SH-SY5Y (cell line): ENCODE results near the gene SFR1.

Experiments
- GATA2 ChIP-seq: IDR thresholded peaks from 2 replicates; pipeline ENCODE4 v1.6.1; 2011; ENCODE audit warnings: mild to moderate bottlenecking, low read depth, low read length
- GATA3 ChIP-seq: IDR thresholded peaks from 2 replicates; pipeline ENCODE4 v1.6.1; 2011; ENCODE audit warnings: low read depth, mild to moderate bottlenecking, low read length, moderate library complexity

GRCh38 chr10:104076743-104077160 is 45.2 kb upstream of the SFR1 start:
- TF ChIP-seq GATA2 (no peak), GATA3 (no peak)
